ENCODE results near the gene CDRT15.

DNA sequence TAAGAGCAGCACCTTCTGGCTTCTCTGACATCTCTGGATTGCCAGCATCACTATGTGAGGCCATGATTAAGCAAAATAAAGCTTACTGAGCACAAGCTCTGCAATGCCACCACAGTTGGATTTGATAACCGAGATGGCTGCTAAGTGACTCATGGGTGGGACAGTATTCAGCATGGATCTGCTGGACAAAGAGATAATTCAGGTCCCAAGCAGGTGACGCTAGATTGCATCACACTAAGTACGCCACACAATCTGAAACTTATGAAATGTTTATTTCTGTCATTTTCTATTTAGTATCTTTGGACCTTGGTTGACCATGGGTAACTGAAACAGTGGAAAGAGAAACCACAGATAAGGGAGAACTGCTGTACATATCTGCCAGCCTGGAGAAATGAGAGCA lies 27.4 kb downstream of the CDRT15 start:
- TF ChIP-seq ZNF768 (tag by site-specific recombination; IDR thresholded peaks at IDR 0.05) (no peak), ZNF239 (tag by site-specific recombination; IDR thresholded peaks at IDR 0.05) (no peak)
- TF ChIP-seq, protein P1, sequence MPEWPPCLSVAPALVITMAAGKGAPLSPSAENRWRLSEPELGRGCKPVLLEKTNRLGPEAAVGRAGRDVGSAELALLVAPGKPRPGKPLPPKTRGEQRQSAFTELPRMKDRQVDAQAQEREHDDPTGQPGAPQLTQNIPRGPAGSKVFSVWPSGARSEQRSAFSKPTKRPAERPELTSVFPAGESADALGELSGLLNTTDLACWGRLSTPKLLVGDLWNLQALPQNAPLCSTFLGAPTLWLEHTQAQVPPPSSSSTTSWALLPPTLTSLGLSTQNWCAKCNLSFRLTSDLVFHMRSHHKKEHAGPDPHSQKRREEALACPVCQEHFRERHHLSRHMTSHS (tag by site-specific recombination; IDR thresholded peaks at IDR 0.05): no peak
